Activated CD8-positive, alpha-beta memory T cell treated with anti-CD3 and anti-CD28 coated beads for 36 hours (primary cell): ENCODE results near the gene PNMT. TPM values are rescaled to one million over a fixed set of nuclear protein-coding genes. Genes with fewer than 3 reads are reported as not detected.

Experiments used
- CTCF ChIA-PET: fragments of 350-600 bp; sonication (Branson Sonifier 250); formaldehyde crosslinking; loops from one replicate; lab custom pipeline; 2021; ENCODE audit warnings: antibody characterized with exemption; lab: Charles Lee
- POLR2A ChIA-PET: fragments of 350-600 bp; sonication (Branson Sonifier 250); formaldehyde crosslinking; loops from one replicate; lab custom pipeline; 2021; ENCODE audit warnings: antibody characterized with exemption; lab: Charles Lee
- total RNA-seq, 2 experiments: library from RNA; stranded (reverse); gene quantifications; one replicate each; pipeline ENCODE4 v1.2.3, GENCODE V29; 2021

PNMT gene
- total RNA-seq, 2 experiments from 2014 or later, result 0.23 TPM; not detected in 1

GRCh38 chr17:39662551-39663339 lies 5.5 kb upstream of the PNMT start:
- ChIA-PET CTCF (interaction anchor here (1.8 kb wide), 1 partner anchor 8 kb away, joined by 5 read pairs; no protein-coding TSS in a partner anchor), POLR2A (no interaction called here)

GRCh38 chr17:39663340-39663687 lies 4.9 kb upstream of the PNMT start:
- ChIA-PET CTCF (interaction anchor here (1.8 kb wide), 1 partner anchor 9 kb away, joined by 5 read pairs; no protein-coding TSS in a partner anchor), POLR2A (no interaction called here)

GRCh38 chr17:39663688-39664580 lies 4.3 kb upstream of the PNMT start:
- POLR2A ChIA-PET, result no interaction called here
- CTCF ChIA-PET, result interaction anchor here (1.8 kb wide), 1 partner anchor 10 kb away, joined by 5 read pairs; no protein-coding TSS in a partner anchor

GRCh38 chr17:39664581-39665561 lies 3.4 kb upstream of the PNMT start, which contains the start of gene TCAP:
TSS of gene TCAP (plus strand) at chr17:39665349. CDS start at chr17:39665360, 11 bp downstream.
- CTCF ChIA-PET, result interaction anchor here (1.5 to 4.1 kb wide), 3 partner anchors 10 to 43 kb away, joined by 5 to 19 read pairs (median 6); no protein-coding TSS in a partner anchor

GRCh38 chr17:39665642-39666224 lies 2.5 kb upstream of the PNMT start:
- POLR2A ChIA-PET, result no interaction called here
- CTCF ChIA-PET, result interaction anchor here (1.3 to 4.1 kb wide), 3 partner anchors 42 to 147 kb away, joined by 3 to 19 read pairs (median 6); no protein-coding TSS in a partner anchor

More at GRCh38 chr17:39664581-39665561, 3.4 kb upstream of the PNMT start, which contains the start of gene TCAP:
- POLR2A ChIA-PET, result no interaction called here

GRCh38 chr17:39666231-39666600 lies 2.0 kb upstream of the PNMT start:
- POLR2A ChIA-PET, result no interaction called here
- CTCF ChIA-PET, result interaction anchor here (1.1 to 4.1 kb wide), 5 partner anchors 13 to 146 kb away, joined by 3 to 19 read pairs (median 6); no protein-coding TSS in a partner anchor

GRCh38 chr17:39666601-39667261 lies 1.5 kb upstream of the PNMT start:
- ChIA-PET CTCF (interaction anchor here (1.1 to 4.1 kb wide), 7 partner anchors 13 to 146 kb away, joined by 3 to 28 read pairs (median 6); partner anchors contain the start of gene PGAP3), POLR2A (interaction anchor here (1.0 kb wide), 1 partner anchor 63 kb away, joined by 3 read pairs; the partner anchor contains the start of gene MIEN1)

- POLR2A ChIA-PET, result interaction anchor here (1.0 kb wide), 1 partner anchor 63 kb away, joined by 3 read pairs; the partner anchor contains the start of gene MIEN1
- CTCF ChIA-PET, result interaction anchor here (0.6 to 4.1 kb wide), 7 partner anchors 11 to 67 kb away, joined by 3 to 28 read pairs (median 4); partner anchors contain the start of gene PGAP3
Observed at GRCh38 chr17:39667262-39667944, 850 bp upstream of the PNMT start.

- POLR2A ChIA-PET, result no interaction called here
- CTCF ChIA-PET, result interaction anchor here (1.0 to 3.8 kb wide), 6 partner anchors 9 to 86 kb away, joined by 3 to 28 read pairs (median 4); partner anchors contain the start of gene PGAP3
Observed at GRCh38 chr17:39669897-39670735, 1.9 kb downstream of the PNMT start.

GRCh38 chr17:39670746-39671145 lies 2.5 kb downstream of the PNMT start:
- CTCF ChIA-PET, result interaction anchor here (1.0 to 1.3 kb wide), 5 partner anchors 17 to 49 kb away, joined by 3 to 7 read pairs (median 3); no protein-coding TSS in a partner anchor
- POLR2A ChIA-PET, result no interaction called here

- CTCF ChIA-PET, result interaction anchor here (0.8 to 2.5 kb wide), 10 partner anchors 10 to 58 kb away, joined by 3 to 11 read pairs (median 4); partner anchors contain the start of gene MIEN1
- POLR2A ChIA-PET, result interaction anchor here (0.5 to 0.9 kb wide), 2 partner anchors 16 to 221 kb away, joined by 4 to 5 read pairs; partner anchors contain the start of genes MED1 and PGAP3
Observed at GRCh38 chr17:39671651-39672521, 3.6 kb downstream of the PNMT start.

- ChIA-PET POLR2A (interaction anchor here (0.9 kb wide), 1 partner anchor 15 kb away, joined by 4 read pairs; the partner anchor contains the start of gene PGAP3), CTCF (interaction anchor here (0.6 to 2.5 kb wide), 6 partner anchors 9 to 63 kb away, joined by 3 to 11 read pairs (median 6); partner anchors contain the start of gene MIEN1)
Observed at GRCh38 chr17:39672522-39673334, 4.5 kb downstream of the PNMT start.

GRCh38 chr17:39673335-39674081 lies 5.3 kb downstream of the PNMT start:
- ChIA-PET POLR2A (no interaction called here), CTCF (interaction anchor here (0.6 to 2.5 kb wide), 4 partner anchors 9 to 63 kb away, joined by 3 to 11 read pairs (median 4); partner anchors contain the start of gene MIEN1)
